Cardiac muscle cell (in vitro differentiated cells and primary cell): ENCODE measurements around the gene RUNDC3A. TPM values are rescaled to one million over a fixed set of nuclear protein-coding genes. Genes with fewer than 3 reads are reported as not detected.
"Not testable (repeated sequence)": the region's sequence is repeated elsewhere in the genome, so short reads cannot be mapped to it uniquely, and the experiment has no call there.

Source experiments
- DNase-seq, 2 donors: peaks; one replicate each; pipeline versions ENCODE4 v3.0.0 to v3.0.0-alpha.2; 2010 to 2017; ENCODE audit warnings: low read depth in 1 of 2, low spot score in 1 of 2
- H3K27ac ChIP-seq: fragments of 200-600 bp; sonication (generic); 2 replicates; pipeline ENCODE4 v1.5.1; 2016
- H3K27me3 ChIP-seq: fragments of 200-600 bp; sonication (generic); 2 replicates; pipeline ENCODE4 v1.6.0; 2016; ENCODE audit warnings: control low read depth
- H3K36me3 ChIP-seq: fragments of 200-600 bp; sonication (generic); 2 replicates; pipeline ENCODE4 v1.5.1; 2016; ENCODE audit warnings: control low read depth
- H3K4me1 ChIP-seq: fragments of 200-600 bp; sonication (generic); 2 replicates; pipeline ENCODE4 v1.8.1; 2017; ENCODE audit warnings: low read depth, mild to moderate bottlenecking, mixed run types
- H3K4me3 ChIP-seq: fragments of 200-600 bp; sonication (generic); 2 replicates; pipeline ENCODE4 v1.5.1; 2016; ENCODE audit warnings: mild to moderate bottlenecking
- H3K9me3 ChIP-seq: fragments of 200-600 bp; sonication (generic); 2 replicates; pipeline ENCODE4 v1.5.1; 2017; ENCODE audit warnings: low read depth, mild to moderate bottlenecking, control low read depth
- CTCF ChIP-seq: IDR thresholded peaks from 2 replicates; pipeline ENCODE4 v1.5.1; 2012; ENCODE audit warnings: low read depth, mild to moderate bottlenecking, low read length
- polyA plus RNA-seq: library from polyadenylated mRNA; unstranded; fragments of >200 nt; fragmentation: Nextera tagmentation; extraction: Ambion mirVana; gene quantifications from 2 replicates; pipeline ENCODE4 v1.2.1, GENCODE V29; 2016
- total RNA-seq: library from RNA; depleted of rRNA; stranded (reverse); fragments of >200 nt; gene quantifications from 2 replicates; pipeline ENCODE4 v1.2.3, GENCODE V29; 2016

The RUNDC3A gene
- total and polyA plus RNA-seq, 2 experiments from 2014 or later = 1.9 to 5.8 TPM

GRCh38 chr17:44334727-44335126 is 26.3 kb downstream of the RUNDC3A start:
- Histone ChIP-seq H3K36me3 (no peaks in the 10 kb centered on the region), H3K9me3 (no peaks in the 10 kb centered on the region), H3K4me3 (no peak overlapping the region), H3K4me1 (no peaks in the 10 kb centered on the region), H3K27me3 (no peaks in the 10 kb centered on the region), H3K27ac (no peak overlapping the region)
- no peak for TF ChIP-seq CTCF
- no peak for DNase-seq

- H3K27ac ChIP-seq = no peak overlapping the region
- no peak for DNase-seq
- no peaks in the 10 kb centered on the region for H3K4me1 ChIP-seq
- H3K36me3 ChIP-seq = no peaks in the 10 kb centered on the region
- TF ChIP-seq CTCF = no peak
- H3K27me3 ChIP-seq = no peaks in the 10 kb centered on the region
- no peak overlapping the region for H3K4me3 ChIP-seq
- no peaks in the 10 kb centered on the region for H3K9me3 ChIP-seq
Measured at GRCh38 chr17:44335564-44335963, 27.2 kb downstream of the RUNDC3A start.

- no peak for TF ChIP-seq CTCF
- H3K27ac ChIP-seq = no peak overlapping the region
- H3K4me1 ChIP-seq = no peaks in the 10 kb centered on the region
- H3K27me3 ChIP-seq = no peaks in the 10 kb centered on the region
- H3K9me3 ChIP-seq = no peaks in the 10 kb centered on the region
- DNase-seq = no peak
- H3K4me3 ChIP-seq = no peak overlapping the region
- H3K36me3 ChIP-seq = no peaks in the 10 kb centered on the region
Measured at GRCh38 chr17:44335968-44336367, 27.6 kb downstream of the RUNDC3A start.

GRCh38 chr17:44338702-44339101 is 30.3 kb downstream of the RUNDC3A start:
- H3K27me3 ChIP-seq = peaks cover 2% of the 10 kb centered on the region
- H3K4me1 ChIP-seq = no peaks in the 10 kb centered on the region
- DNase-seq = no peak
- TF ChIP-seq CTCF = no peak
- H3K9me3 ChIP-seq = no peaks in the 10 kb centered on the region
- H3K27ac ChIP-seq = no peak overlapping the region
- no peaks in the 10 kb centered on the region for H3K36me3 ChIP-seq
- H3K4me3 ChIP-seq = no peak overlapping the region

- H3K36me3 ChIP-seq, H3K4me1 ChIP-seq, H3K4me3 ChIP-seq, H3K27me3 ChIP-seq, DNase-seq, H3K27ac ChIP-seq, H3K9me3 ChIP-seq: not testable (repeated sequence)
Measured at GRCh38 chr17:44340553-44340952, 32.2 kb downstream of the RUNDC3A start.

- H3K4me3 ChIP-seq = no peak overlapping the region
- H3K27ac ChIP-seq = no peak overlapping the region
- TF ChIP-seq CTCF = no peak
- DNase-seq = no peak
- H3K4me1 ChIP-seq = no peaks in the 10 kb centered on the region
- no peaks in the 10 kb centered on the region for H3K9me3 ChIP-seq
- H3K36me3 ChIP-seq = no peaks in the 10 kb centered on the region
- H3K27me3 ChIP-seq = peaks cover 2% of the 10 kb centered on the region
Measured at GRCh38 chr17:44343510-44344209, 35.3 kb downstream of the RUNDC3A start.
